K562 (cell line): ENCODE measurements around the gene ARMS2. TPM values are rescaled to one million over a fixed set of nuclear protein-coding genes. Genes with fewer than 3 reads are reported as not detected.

Source experiments
- ESRRA ChIP-seq: fragments of 450-650 bp; IDR thresholded peaks from 2 replicates; pipeline ENCODE4 v1.6.1; 2014; ENCODE audit warnings: low read depth, mild to moderate bottlenecking, moderate library complexity, borderline replicate concordance
- GTF3C2 ChIP-seq: IDR thresholded peaks from 3 replicates; pipeline ENCODE4 v1.6.1; 2011; ENCODE audit warnings: borderline replicate concordance, mild to moderate bottlenecking, moderate library complexity; ENCODE audit not compliant: insufficient read length; ENCODE audit errors: extremely low read depth
- REST ChIP-seq, 2 experiments: fragments of 450-650 bp; formaldehyde crosslinking in 1 of 2; IDR thresholded peaks; 2 replicates each; pipeline versions ENCODE4 v1.4.0 to v1.6.1; 2014 to 2020; ENCODE audit warnings: mild to moderate bottlenecking in 2 of 2, borderline replicate concordance in 1 of 2, low read depth in 1 of 2
- SMAD1 ChIP-seq: fragments of 150-350 bp; IDR thresholded peaks from 2 replicates; pipeline ENCODE4 v1.6.1; 2014; ENCODE audit warnings: low read length, low read depth; ENCODE audit not compliant: partially characterized antibody
- polyA plus RNA-seq, 8 experiments: library from polyadenylated mRNA; depleted of rRNA in 4 of 8; stranded (reverse) in 5 of 8; unstranded in 3 of 8; fragments of >200 nt; fragmentation: Nextera tagmentation in 2 of 8; fragmentation: Illumina TruSeq in 1 of 8; extraction: Ambion mirVana in 2 of 8; extraction: Trizol in 1 of 8; gene quantifications; 2 replicates each; pipeline versions ENCODE4 v1.2.1 to v1.2.3, GENCODE V29; 2011 to 2014; ENCODE audit warnings: inconsistent platforms in 1 of 8, missing spikeins in 1 of 8
- total RNA-seq, 7 experiments: library from RNA; depleted of rRNA in 6 of 7; stranded (reverse); fragments of >200 nt in 6 of 7; fragmentation: Illumina TruSeq in 2 of 7; extraction: Trizol in 2 of 7; gene quantifications; 2 replicates each; pipeline versions ENCODE4 v1.2.1 to v1.2.3, GENCODE V29; 2011 to 2021; ENCODE audit warnings: low replicate concordance in 1 of 7

ARMS2 gene
- total and polyA plus RNA-seq, 9 of the 15 experiments (the other 6 are each of a cell fraction or from before 2014, with no cell fraction given) = not detected

- no peak for TF ChIP-seq REST (IDR thresholded peaks at IDR 0.05; ENCODE audit: borderline replicate concordance)
- no peak for TF ChIP-seq REST (CRISPR knock-in tag; IDR thresholded peaks at IDR 0.05; ENCODE audit: low read depth)
- TF ChIP-seq ESRRA = no peak
- TF ChIP-seq SMAD1 = no peak
- TF ChIP-seq GTF3C2 = no peak
These were observed 30.0 kb downstream of the ARMS2 start (continued) for GRCh38 chr10:122484276-122485060.
